Astrocyte of the spinal cord (primary cell): ENCODE data around the gene CEP41.

Source experiments
- DNase-seq: peaks from one replicate; pipeline ENCODE4 v3.0.0; 2011; ENCODE audit warnings: low read depth, low spot score
- H3K4me3 ChIP-seq: 2 replicates; pipeline ENCODE4 v1.5.1; 2011; ENCODE audit warnings: low read depth, mild to moderate bottlenecking, low read length, moderate library complexity
- CTCF ChIP-seq: IDR thresholded peaks from 2 replicates; pipeline ENCODE4 v1.5.1; 2012; ENCODE audit warnings: low read depth, mild to moderate bottlenecking, low read length, inconsistent platforms
- in situ Hi-C: cut with HindIII; loops from 2 replicates; pipeline ENCODE4 v1.10.0; 2017; ENCODE audit warnings: low sequenced_read_pairs

Gene CEP41

GRCh38 chr7:130346177-130346905 lies 94.5 kb downstream of the CEP41 start:
- no peak overlapping the region for H3K4me3 ChIP-seq
- no peak for TF ChIP-seq CTCF
- DNase-seq, result no peak
- in situ Hi-C loops, result no loop called here

- no peak for TF ChIP-seq CTCF
- no peak for DNase-seq
- in situ Hi-C loops, result no loop called here
- no peak overlapping the region for H3K4me3 ChIP-seq
Measured at GRCh38 chr7:130345725-130346124, 95.1 kb downstream of the CEP41 start.

GRCh38 chr7:130345136-130345535 lies 95.7 kb downstream of the CEP41 start:
- peak; percentile 39 for DNase-seq

GRCh38 chr7:130344271-130344866 lies 96.4 kb downstream of the CEP41 start, which contains the start of gene CPA5:
TSS of gene CPA5 (plus strand) at chr7:130344816. CDS start at chr7:130346486, 1,670 bp downstream.
- no peak for DNase-seq
- peak within 1 kb of the TSS; percentile 1 for H3K4me3 ChIP-seq
- TF ChIP-seq CTCF, result no peak
- in situ Hi-C loops, result no loop called here

More at GRCh38 chr7:130345136-130345535, 95.7 kb downstream of the CEP41 start:
- in situ Hi-C loops, result no loop called here
- peak overlapping the region; percentile 1 for H3K4me3 ChIP-seq
- TF ChIP-seq CTCF, result no peak
